Heart right ventricle (tissue), 16 donors: Measurements from ENCODE around the gene TPTE. TPM values are rescaled to one million over a fixed set of nuclear protein-coding genes. Genes with fewer than 3 reads are reported as not detected.
A peak's percentile ranks its signal among the peaks of the same experiment; 100 is the strongest.
"Not testable (repeated sequence)": the region's sequence is repeated elsewhere in the genome, so short reads cannot be mapped to it uniquely, and the experiment has no call there.

Source experiments
- ATAC-seq, 8 donors: fragments of 200-7000 bp; cut with Tn5 transposase; one replicate each; pipeline ENCODE4 v1.9.1; 2020; ENCODE audit warnings: mild to moderate bottlenecking in 8 of 8, moderate library complexity in 8 of 8, moderate number of reproducible peaks in 1 of 8
- DNase-seq, 2 donors: peaks; one replicate each; pipeline ENCODE4 v3.0.0-alpha.2; 2020
- H3K27ac ChIP-seq, 10 donors: fragments of 200-600 bp; sonication (generic) in 2 of 10; one replicate each; pipeline versions ENCODE4 v1.5.0 to v1.8.0; 2020 to 2022; ENCODE audit warnings: mild to moderate bottlenecking in 3 of 10
- H3K27me3 ChIP-seq, 7 donors: fragments of 200-600 bp; one replicate each; pipeline ENCODE4 v1.8.0; 2021 to 2022; ENCODE audit warnings: mild to moderate bottlenecking in 2 of 7
- H3K36me3 ChIP-seq, 9 donors: fragments of 200-600 bp; sonication (generic) in 1 of 9; one replicate each; pipeline versions ENCODE4 v1.5.0 to v1.8.0; 2020 to 2022; ENCODE audit warnings: mild to moderate bottlenecking in 2 of 9
- H3K4me1 ChIP-seq, 9 donors: fragments of 200-600 bp; sonication (generic) in 1 of 9; one replicate each; pipeline versions ENCODE4 v1.5.0 to v1.8.0; 2020 to 2022; ENCODE audit warnings: mild to moderate bottlenecking in 4 of 9
- H3K4me3 ChIP-seq, 10 donors: fragments of 200-600 bp; sonication (generic) in 2 of 10; one replicate each; pipeline versions ENCODE4 v1.5.0 to v1.8.0; 2020 to 2022; ENCODE audit warnings: mild to moderate bottlenecking in 7 of 10, moderate library complexity in 2 of 10
- H3K9me3 ChIP-seq, 11 donors: fragments of 200-600 bp in 10 of 11; sonication (generic) in 2 of 11; one replicate each; pipeline versions ENCODE4 v1.5.0 to v1.8.0; 2013 to 2022; ENCODE audit warnings: mild to moderate bottlenecking in 2 of 11, control low read depth in 1 of 11, moderate library complexity in 1 of 11
- WGBS, 2 donors: extraction: QIAGEN DNeasy Blood & Tissue Kit; methylation state at CpG; one replicate each; pipeline ENCODE4 v1.1.7; 2013; ENCODE audit warnings: inconsistent platforms in 1 of 2; 5-methylcytosine and 5-hydroxymethylcytosine counted together
- intact Hi-C, 10 donors: fragments of 100-400 bp; cut with DNase I; formaldehyde crosslinking; loops; one replicate each; pipeline versions ENCODE4 v1.11.1 to v1.14.2; 2022
- long read RNA-seq, 3 donors: library from polyadenylated mRNA; unstranded; transcript quantifications; one replicate each; pipeline ENCODE4 v2.0.0, GENCODE V29; 2020 to 2021
- polyA plus RNA-seq, 2 donors: library from polyadenylated mRNA; stranded (reverse); fragments of 200-250 nt; gene quantifications; one replicate each; pipeline ENCODE4 v1.2.3, GENCODE V29; 2013
- total RNA-seq, 10 donors: library from RNA; stranded (reverse); fragmentation: NEBNext Ultra II Directional in 3 of 10; extraction: Animal tissue kit (Norgen Biotek cat#: 25700) in 3 of 10; gene quantifications; one replicate each; pipeline versions ENCODE4 v1.2.1 to v1.2.4, GENCODE V29; 2021 to 2023
- TF ChIP-seq, protein P1 (sequence below), 9 donors: fragments of 200-600 bp; sonication (generic) in 2 of 9; IDR thresholded peaks; one replicate each; pipeline versions ENCODE4 v1.5.0 to v1.8.0; 2021 to 2022; ENCODE audit warnings: antibody characterized with exemption in 9 of 9, mild to moderate bottlenecking in 5 of 9, moderate library complexity in 1 of 9
- donor health status: Arrhythmogenic right ventricular cardiomyopathy.
- donor health status: ischemic (EF 13 %, LVEDD 7.1; RV severe dilation, severe dysfunction).
- donor health status: healthy with polysubstance abuse.
- donor health status: DM: no; HTN: yes; CAD: no.
- donor health status: DM: no; HTN: no; CAD: no.
- donor health status: ischemic (EF 25% LVEDD 6.9; RV normal size, moderate dysfunction).
- donor health status: ischemic (EF 25% LVEDD 5.7; RV mildly dilated, moderate dysfunction).
- donor health status: healthy.
- donor health status: DM: yes; HTN: yes; CAD: no.
- donor health status: Ischemic cardiomyopathy.
- donor health status: ischemic (EF 35%, LVEDD 5.7; RV mildly dilated, moderate dysfunction).
- donor health status: nonischemic (EF 11% LVEDD 7.7; RV severe dilation, severe dysfunction).
- donor health status: DM: yes; HTN: yes; CAD: no.
- donor health status: PGD.
- donor health status: ischemic (EF 29% LVEDD 5.4; RV normal size, mild dysfunction).
- donor health status: nonischemic (EF 23%, LVEDD 6.1; RV moderate dilation, normal function).

TPTE gene
- total RNA-seq (not detected), polyA plus RNA-seq (not detected)
- long read RNA-seq, donor 1: 0 reads
- long read RNA-seq, donor 2: 0 reads
- long read RNA-seq, donor 3: 0 reads

DNA sequence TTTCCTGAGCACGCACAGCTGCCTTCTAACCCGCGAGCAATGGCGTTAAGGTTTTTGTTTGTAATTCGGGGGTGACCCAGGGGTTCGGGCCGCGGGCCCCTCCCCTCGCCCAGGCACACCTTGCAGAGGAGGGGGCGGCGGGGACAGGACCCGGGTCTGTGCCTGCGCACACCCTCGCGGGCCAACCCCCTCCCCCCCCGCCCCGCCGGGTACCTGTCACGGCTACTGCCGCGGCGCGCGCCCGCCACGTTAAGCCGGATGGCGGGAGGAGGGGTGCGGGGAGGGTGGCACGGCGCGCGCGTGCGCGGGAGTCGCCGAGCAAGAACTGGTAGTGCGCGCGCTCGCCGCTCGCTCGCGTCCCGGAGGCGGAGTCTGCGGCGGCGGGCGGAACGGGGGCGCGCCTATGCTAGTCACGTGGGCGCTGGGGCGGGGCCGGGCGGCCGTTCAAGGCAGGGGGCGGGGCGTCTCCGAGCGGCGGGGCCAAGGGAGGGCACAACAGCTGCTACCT lies at the start of gene TPTE:
Gene TPTE (plus strand): TSS at position 493 of the 508 bp plus-strand sequence. CDS start 17,141 bp downstream, outside the sequence.
- peaks cover 0 to 86% (median 7%) of the 10 kb centered on the region in 11 donors for H3K9me3 ChIP-seq
- TF ChIP-seq, protein P1, sequence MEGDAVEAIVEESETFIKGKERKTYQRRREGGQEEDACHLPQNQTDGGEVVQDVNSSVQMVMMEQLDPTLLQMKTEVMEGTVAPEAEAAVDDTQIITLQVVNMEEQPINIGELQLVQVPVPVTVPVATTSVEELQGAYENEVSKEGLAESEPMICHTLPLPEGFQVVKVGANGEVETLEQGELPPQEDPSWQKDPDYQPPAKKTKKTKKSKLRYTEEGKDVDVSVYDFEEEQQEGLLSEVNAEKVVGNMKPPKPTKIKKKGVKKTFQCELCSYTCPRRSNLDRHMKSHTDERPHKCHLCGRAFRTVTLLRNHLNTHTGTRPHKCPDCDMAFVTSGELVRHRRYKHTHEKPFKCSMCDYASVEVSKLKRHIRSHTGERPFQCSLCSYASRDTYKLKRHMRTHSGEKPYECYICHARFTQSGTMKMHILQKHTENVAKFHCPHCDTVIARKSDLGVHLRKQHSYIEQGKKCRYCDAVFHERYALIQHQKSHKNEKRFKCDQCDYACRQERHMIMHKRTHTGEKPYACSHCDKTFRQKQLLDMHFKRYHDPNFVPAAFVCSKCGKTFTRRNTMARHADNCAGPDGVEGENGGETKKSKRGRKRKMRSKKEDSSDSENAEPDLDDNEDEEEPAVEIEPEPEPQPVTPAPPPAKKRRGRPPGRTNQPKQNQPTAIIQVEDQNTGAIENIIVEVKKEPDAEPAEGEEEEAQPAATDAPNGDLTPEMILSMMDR (IDR thresholded peaks at IDR 0.05): no peak
- 54 to 57% methylated on average over 63 to 66 of the region's 66 CpGs for WGBS, 2 donors
- intact Hi-C loops: no loop called here
- DNase-seq: no peak
- H3K36me3 ChIP-seq: no peaks in the 10 kb centered on the region
- peak in 1 of 8 donors; percentile 50 for ATAC-seq
- H3K4me1 ChIP-seq: no peaks in the 10 kb centered on the region
- no peak within 1 kb of the TSS for H3K27ac ChIP-seq
- peaks cover 0 to 8% (median 0%) of the 10 kb centered on the region in 7 donors for H3K27me3 ChIP-seq
- no peak within 1 kb of the TSS for H3K4me3 ChIP-seq

DNA sequence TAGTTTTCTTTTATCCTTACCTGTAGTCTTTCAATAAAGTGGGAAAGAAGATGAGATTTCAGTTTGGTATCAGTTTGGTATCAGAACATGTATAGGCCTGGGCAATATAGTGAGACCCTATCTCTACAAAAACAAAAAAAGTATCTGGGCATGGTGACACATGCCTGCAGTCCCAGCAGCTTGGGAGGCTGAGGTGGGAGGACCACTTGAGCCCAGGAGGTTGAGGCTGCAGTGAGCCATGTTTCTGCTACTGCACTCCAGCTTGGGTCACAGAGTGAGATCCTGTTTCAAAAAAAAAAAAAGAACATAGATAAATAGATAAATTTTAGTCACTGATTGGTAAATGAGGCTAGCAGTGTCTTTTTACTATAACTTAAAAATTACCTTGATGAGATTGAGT lies 49.4 kb upstream of the TPTE start:
- H3K4me1 ChIP-seq, H3K36me3 ChIP-seq, H3K27me3 ChIP-seq, H3K4me3 ChIP-seq, H3K27ac ChIP-seq, intact Hi-C loops, DNase-seq: not testable (repeated sequence)
- H3K9me3 ChIP-seq: peaks cover 0 to 47% (median 0%) of the 10 kb centered on the region in 11 donors
- ATAC-seq: peak in 1 of 8 donors; percentile 31

DNA sequence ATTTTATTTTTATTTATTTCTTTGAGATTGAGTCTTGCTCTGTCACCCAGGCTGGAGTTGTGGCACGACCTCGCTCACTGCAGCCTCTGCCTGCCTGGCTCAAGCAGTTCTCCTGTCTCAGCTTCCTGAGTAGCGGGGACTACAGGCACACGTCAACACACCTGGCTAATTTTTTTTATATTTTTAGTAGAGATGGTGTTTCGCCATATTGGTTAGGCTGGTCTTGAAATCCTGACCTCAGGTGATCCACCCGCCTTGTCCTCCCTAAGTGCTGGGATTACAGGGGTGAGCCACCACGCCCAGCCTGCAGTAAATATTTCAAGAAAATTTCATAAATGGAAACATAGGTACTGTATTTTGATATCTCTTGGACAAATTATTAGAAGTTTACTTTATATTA lies 43.6 kb upstream of the TPTE start:
- H3K4me1 ChIP-seq, H3K4me3 ChIP-seq, H3K36me3 ChIP-seq, H3K27ac ChIP-seq, intact Hi-C loops, DNase-seq, H3K27me3 ChIP-seq: not testable (repeated sequence)
- peaks cover 0 to 47% (median 0%) of the 10 kb centered on the region in 11 donors for H3K9me3 ChIP-seq
- peak in 3 of 8 donors; percentile 23 to 41 (median 39) for ATAC-seq
- WGBS, 2 donors: 57% methylated on average over 7 of the region's 7 CpGs

DNA sequence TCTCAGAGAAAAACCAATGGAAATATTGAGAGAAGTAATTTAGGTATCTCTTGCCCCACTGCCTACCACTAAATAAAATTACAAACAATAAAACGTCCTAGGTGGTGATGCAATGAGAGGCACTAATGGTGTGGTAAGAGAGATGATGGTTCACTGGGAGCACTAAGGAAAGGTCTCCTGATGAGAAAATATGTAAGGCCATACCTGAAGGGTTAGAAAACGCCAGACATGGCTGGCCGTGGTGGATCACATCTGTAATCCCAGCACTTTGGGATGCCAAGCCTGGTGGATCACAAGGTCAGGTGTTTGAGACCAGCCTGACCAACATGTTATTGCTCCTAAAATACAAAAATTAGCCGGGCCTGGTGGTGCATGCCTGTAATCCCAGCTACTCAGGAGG lies 41.5 kb upstream of the TPTE start:
- H3K4me3 ChIP-seq, H3K36me3 ChIP-seq, DNase-seq, H3K27me3 ChIP-seq, H3K27ac ChIP-seq, intact Hi-C loops, H3K4me1 ChIP-seq: not testable (repeated sequence)
- ATAC-seq: peak in 5 of 8 donors; percentile 17 to 50 (median 37)
- H3K9me3 ChIP-seq: peaks cover 0 to 49% (median 0%) of the 10 kb centered on the region in 11 donors
- 35 to 39% methylated on average over 4 of the region's 4 CpGs for WGBS, 2 donors

DNA sequence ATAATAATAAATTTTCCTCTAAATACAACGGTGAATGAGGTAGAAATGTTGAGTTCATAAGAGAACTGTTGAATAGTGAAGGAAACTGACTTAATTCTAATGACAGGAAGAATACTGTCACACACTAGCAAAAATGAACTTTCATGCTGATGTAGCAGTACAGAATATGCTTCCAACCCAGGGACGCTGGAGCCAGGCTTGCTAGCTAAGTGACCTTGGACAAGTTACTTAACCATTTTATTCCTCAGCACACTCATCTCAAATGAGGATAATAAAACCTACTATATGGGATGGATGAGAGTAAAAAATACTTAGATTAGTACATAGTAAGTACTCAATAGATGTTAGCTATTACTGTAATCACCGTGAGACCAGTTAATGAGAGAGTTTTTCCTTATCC lies 36.5 kb upstream of the TPTE start:
- ATAC-seq, intact Hi-C loops, H3K4me1 ChIP-seq, DNase-seq, H3K27ac ChIP-seq, H3K36me3 ChIP-seq, H3K27me3 ChIP-seq, H3K4me3 ChIP-seq: not testable (repeated sequence)
- peaks cover 0 to 29% (median 0%) of the 10 kb centered on the region in 11 donors for H3K9me3 ChIP-seq
- WGBS, 2 donors: 45 to 52% methylated on average over 2 of the region's 3 CpGs

DNA sequence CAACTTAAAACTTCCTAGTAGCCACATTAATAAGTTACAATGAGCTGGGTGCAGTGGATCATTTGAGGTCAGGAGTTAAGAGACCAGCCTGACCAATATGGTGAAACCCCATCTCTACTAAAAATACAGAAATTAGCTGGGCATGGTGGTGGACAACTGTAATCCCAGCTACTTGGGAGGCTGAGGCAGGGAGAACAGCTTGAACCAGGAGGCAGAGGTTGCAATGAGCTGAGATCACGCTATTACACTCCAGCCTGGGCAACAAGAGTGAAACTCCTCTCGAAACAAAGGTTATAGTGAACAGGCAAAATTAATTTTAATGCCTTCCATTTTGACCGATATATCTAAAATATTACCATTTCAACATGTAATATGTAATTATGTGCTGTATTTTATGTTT lies 30.9 kb upstream of the TPTE start:
- H3K4me3 ChIP-seq, H3K36me3 ChIP-seq, H3K9me3 ChIP-seq, H3K27ac ChIP-seq, H3K27me3 ChIP-seq, ATAC-seq, intact Hi-C loops, DNase-seq, H3K4me1 ChIP-seq: not testable (repeated sequence)
- whole genome bisulfite sequencing, 2 donors: 49 to 63% methylated on average over 3 of the region's 3 CpGs

DNA sequence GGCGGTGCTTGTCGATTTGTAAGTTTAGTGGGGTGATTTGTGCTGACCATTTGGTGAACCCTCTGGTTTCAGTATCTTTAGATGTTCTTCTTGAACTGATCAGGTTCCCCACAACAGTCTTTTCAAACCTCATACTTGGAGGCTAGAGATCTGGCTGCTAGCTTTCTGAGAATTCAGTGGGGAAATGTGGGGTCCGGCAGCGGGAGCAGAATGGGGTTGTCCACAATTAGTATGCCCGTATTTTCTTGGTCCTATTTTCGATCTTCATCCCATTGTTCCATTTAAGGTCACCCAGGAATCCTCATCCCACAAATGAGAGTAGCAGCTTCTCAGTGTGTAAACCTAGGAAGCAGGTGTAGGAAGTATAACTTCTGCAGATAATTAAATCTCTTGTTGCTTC lies 10.3 kb upstream of the TPTE start:
- Histone ChIP-seq H3K9me3 (peaks cover 0 to 40% (median 0%) of the 10 kb centered on the region in 11 donors), H3K27ac (no peak overlapping the region), H3K36me3 (no peaks in the 10 kb centered on the region), H3K4me3 (no peak overlapping the region), H3K27me3 (peaks cover 0 to 3% (median 0%) of the 10 kb centered on the region in 7 donors), H3K4me1 (no peaks in the 10 kb centered on the region)
- intact Hi-C loops: no loop called here
- WGBS, 2 donors: 62% methylated on average over 6 of the region's 6 CpGs
- no peak for ATAC-seq
- no peak for DNase-seq
- TF ChIP-seq, protein P1 (IDR thresholded peaks at IDR 0.05): no peak

DNA sequence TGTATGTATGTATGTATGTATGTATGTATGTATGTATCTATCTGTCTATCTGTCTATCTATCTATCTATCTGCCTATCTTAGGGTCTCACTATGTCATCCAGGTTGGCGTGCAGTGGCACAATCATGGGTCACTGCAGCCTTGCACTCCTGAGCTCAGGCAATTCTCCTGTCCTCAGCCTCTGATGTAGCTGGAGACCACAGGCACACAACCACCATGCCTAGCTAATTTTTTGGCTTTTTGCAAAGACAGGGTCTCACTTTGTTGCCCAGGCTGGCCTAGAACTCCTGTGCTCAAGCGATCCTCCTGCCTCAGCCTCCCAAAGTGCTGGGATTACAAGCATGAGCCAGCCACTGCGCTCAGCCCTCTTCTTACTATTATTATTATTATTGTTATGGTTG lies 4.5 kb upstream of the TPTE start:
- ATAC-seq, intact Hi-C loops, H3K4me1 ChIP-seq, DNase-seq, H3K4me3 ChIP-seq, H3K27me3 ChIP-seq, H3K36me3 ChIP-seq, H3K27ac ChIP-seq: not testable (repeated sequence)
- 77 to 81% methylated on average over 3 of the region's 3 CpGs for WGBS, 2 donors
- H3K9me3 ChIP-seq: peaks cover 0 to 76% (median 4%) of the 10 kb centered on the region in 11 donors

DNA sequence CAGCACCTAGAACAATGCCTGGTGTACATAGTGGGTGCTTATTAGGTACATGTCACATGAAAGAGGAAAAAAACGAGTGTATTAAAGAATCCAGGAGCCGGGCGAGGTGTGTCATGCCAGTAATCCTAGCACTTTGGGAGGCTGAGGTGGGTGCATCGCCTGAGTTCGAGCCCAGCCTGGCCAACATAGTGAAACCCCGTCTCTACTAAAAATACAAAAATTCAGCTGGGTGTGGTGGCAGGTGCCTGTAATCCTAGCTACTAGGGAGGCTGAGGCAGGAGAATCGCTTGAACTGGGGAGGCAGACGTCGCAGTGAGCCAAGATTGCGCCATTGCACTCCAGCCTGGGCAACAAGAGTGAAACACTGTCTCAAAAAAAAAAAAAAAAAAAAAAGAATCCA lies 3.5 kb upstream of the TPTE start:
- H3K4me1 ChIP-seq, H3K27ac ChIP-seq, H3K4me3 ChIP-seq, DNase-seq, H3K36me3 ChIP-seq, H3K27me3 ChIP-seq, ATAC-seq, intact Hi-C loops: not testable (repeated sequence)
- peaks cover 0 to 77% (median 4%) of the 10 kb centered on the region in 11 donors for H3K9me3 ChIP-seq
- 73 to 74% methylated on average over 10 of the region's 10 CpGs for WGBS, 2 donors
